Stimulated activated CD8-positive, alpha-beta memory T cell treated with anti-CD3 and anti-CD28 coated beads, Interleukin-12 subunit alpha, Interleukin-12 subunit beta, amount 100 ng/mL, for 1 hour (primary cell): Measurements from ENCODE around the gene TPCN2.
A peak's percentile ranks its signal among the peaks of the same experiment; 100 is the strongest.

Experiments
- DNase-seq: peaks from one replicate; pipeline ENCODE4 v3.0.0-alpha.2; 2020; ENCODE audit warnings: low read depth

TPCN2 gene

DNA sequence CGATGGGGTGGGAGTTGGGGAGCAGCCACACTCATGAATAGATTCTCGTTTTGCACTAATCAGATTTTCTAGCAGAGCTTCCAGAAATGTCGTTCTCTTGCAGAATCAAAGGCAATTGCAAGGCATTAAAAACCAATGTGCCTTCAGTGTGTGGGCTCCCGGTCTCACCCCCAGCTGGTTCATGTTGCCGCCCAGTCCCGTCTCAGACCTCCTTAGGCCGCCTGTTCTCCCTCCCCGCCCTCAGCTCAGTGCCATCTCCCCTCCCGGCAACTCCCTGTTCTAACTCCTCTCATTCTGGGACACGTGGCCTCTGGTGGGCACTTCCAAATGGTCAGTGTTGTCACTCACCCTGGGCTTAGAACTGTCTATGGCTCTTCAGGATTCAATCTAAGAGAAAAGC, 64.5 kb downstream of the TPCN2 start:
- no peak for DNase-seq

DNA sequence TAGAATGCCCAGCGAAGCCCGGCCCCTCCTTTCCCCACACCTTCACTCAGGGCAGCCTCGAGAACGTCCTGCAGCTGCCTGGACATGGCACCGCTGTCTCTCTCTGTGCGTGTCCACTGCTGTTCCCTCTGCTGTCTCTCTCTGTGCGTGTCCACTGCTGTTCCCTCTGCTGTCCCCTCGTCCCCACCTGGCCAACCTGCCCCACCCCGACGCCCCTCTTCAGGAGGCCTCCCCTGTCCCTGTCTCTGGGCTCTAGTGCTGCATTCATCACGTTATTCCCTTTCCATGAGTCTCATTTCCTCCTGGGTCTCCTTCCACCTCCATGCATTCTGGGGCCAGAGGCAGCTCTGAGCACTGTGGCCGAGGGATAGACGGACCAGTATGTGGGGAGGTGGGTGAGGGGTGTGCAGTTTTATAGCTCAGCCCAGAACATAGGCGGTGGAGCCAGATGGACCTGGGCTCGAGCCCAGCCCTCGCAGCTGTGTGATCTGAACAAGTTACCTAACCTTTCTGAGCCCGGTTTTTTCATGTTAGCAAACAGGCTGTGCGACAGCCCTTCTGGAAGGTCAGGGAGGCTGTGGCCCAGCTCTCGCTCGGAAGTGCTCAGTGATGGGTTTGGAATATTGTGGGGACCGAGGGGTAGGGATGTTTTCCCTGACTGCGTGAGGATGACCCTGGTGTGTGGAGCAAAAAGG, 65.1 kb downstream of the TPCN2 start:
- DNase-seq: no peak

DNA sequence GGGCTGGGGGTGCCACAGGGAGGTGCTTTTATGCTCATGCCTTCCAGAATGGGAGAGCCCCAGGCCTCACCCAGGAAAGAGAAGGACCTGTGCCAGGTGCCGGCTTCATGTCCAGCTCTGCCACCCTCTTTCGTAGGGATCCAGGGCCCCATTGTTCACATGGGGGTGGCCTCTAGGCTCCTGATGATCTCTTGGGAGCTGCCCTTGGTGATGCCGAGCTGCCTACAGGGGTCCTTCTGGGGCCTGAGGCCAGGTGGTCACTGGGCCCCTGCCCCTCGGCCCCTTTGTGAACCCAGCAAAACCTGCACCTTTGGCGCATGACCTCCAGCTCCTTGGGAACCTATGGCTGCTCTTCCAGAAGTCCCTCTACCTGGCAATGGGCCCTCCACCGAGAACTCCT, 65.6 kb downstream of the TPCN2 start:
- DNase-seq: no peak

DNA sequence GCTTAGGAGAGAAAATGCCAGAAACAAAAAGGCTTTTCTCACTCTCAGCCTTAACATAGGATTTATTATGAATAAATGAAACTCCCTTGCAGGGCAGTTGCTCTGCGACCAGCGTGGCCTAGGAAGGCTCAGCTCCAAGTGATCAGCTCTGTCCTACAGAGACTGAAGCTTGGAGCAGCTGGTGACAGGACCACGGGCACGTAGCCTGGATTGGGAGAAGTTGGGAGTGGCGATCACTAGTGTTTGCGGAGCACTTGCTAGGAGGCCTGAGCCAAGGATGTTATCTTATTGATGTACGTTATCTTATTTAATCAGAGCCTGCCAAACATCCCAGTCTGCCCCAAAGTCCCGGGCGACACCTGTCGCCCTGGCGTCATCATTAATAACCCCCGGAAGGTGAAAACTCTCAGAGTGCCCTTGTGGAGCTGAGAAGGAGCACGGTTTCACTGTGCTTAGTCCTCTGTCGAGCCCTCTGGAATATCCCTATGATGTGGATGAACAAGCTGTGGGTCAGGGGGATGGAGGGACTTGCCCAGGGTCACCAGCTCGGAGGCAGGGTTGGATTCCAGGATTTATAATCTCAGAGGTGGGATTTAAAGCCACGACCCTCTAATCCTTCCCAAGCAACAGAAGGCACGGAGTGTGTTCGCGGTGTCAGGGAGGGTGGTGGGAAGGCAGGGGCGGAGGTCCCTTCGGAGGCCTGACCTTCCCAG, 66.2 kb downstream of the TPCN2 start:
- no peak for DNase-seq

DNA sequence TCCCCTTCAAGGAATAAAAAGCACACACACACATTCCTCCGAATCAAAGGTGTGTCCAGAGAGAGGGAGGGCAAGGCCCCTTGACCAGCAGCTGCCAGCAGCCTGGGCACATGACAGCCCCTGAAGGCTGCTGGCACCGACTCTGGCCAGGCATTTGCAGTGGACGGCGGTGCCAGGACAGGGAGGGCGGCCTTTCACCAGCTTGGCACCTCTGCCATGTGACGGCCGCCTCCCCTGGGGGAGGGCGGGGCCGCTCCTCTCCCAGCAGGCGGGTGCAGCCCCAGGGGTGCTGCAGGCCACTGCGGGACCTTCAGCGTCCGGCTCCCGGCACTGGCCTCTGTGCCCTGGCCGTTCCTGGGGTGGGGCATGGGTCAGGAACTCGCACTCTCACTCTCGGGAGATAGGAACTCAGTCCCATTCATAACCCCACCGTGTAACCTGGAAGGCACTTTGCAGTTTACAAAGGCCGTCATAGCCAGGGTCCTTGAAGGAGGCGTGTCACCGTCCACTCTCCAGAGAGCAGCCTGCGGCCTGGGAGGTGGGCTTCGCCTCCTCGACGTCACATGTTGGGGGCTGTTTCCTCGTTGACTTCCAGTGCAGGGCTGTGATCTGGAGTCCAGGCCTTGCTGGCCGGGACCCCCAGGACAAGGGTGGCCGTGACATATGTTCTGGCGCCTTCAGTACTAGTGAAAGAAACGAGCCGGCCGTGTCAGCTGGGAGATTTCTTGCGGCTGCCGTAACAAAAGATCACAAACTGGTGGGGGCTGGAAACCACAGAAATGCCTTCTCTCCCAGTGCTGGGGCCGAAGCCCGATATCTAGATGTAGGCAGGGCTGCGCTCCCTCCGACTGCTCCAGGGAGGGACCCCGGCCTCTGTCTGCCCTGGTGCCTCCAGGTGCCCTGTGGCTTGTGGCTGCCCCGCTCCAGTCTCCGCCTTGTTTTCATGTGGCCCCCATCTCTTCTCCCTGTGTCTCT, 67.1 kb downstream of the TPCN2 start:
- DNase-seq: no peak

DNA sequence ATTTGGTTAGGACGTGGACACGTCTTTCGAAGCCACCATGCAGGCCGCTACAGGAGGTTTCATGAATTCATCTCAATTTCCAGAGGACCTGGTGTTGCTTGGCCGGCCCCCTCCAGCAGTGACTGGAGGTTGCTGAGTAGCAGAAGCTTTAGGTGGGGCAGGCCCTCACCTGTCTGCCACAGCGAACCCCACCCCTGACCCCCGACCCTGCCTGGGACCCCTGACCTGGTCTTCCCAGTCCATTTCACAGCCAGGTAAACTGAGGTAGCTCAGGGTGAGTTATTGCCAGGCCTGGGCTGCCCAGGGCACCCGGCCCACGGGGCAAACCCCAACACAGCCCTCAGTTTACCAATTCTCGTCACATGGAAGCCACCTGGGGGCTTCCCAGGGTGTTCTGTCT, 67.9 kb downstream of the TPCN2 start:
- no peak for DNase-seq

DNA sequence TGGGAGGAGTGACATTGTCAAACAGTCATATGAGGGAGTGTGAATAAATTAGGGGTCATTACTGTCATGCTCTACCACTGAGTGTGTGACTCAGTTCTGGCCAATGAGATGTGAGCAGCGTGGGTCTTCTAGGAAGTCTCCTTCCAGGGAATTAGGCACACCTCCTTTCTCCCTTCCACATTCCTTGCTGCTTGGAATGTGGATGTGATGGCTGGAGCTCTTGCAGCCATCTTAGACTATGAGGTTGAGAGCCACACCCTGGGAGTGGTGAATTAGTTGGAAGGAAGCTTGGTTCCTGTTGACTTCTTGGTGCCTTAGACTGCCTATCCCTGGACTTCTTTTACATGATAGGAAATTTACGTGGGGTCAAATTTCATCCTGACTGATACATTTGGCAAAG, 70.5 kb downstream of the TPCN2 start:
- DNase-seq: no peak

DNA sequence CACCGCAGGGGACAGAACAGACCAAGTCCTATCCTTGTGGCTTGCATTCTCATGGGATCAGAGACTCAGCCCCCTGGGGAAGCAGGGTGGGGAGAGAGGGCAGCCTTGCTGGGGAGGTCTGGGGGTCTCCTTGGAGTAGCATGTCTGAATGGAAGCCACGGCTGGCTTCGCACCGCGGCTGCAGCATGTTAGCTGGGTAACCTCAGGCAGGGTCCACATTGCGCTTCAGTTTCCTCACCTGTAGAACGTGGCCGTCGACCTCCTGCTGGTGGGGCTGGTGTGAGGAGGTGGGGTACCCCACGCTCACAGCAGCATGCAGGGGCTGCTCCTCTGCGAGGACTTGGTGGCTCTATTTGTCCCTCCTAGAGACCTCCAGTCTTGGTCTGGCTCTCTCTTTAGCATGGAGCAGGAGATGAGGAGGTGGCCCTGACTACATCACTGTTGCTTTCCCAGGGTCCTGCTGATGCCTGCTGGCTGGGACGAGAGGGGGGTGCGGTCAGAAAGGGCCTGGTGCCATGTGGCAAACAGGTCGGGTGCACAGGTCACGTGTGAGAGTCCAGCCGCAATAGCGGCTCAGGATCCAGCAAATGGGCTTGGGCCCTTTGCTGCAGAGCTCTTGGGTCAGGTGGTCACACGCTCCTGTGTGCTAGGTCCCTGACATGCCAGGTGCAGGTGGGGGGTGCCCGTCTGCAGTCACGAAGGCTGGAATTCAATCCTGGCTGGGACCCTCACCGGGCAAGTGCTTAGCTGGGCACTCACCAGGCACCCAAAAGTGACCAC, 71.6 kb downstream of the TPCN2 start:
- DNase-seq: no peak

DNA sequence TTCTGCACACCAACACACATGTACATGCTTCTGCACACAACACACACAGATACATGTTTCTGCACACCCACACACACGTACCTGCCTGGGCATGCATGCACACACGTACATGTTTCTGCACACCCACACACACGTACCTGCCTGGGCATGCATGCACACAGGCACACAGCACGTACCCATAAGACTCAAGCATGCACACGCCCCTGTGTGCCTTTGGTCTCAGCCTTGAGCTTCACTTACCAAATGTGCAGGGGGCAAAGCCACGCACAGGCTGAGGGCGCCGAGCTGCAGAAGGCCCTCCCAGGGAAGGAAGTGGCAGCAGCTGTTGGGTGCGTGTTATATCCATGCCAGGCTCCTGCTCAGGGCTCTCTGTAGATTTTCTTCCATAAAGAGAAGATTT, 72.3 kb downstream of the TPCN2 start:
- DNase-seq: no peak

DNA sequence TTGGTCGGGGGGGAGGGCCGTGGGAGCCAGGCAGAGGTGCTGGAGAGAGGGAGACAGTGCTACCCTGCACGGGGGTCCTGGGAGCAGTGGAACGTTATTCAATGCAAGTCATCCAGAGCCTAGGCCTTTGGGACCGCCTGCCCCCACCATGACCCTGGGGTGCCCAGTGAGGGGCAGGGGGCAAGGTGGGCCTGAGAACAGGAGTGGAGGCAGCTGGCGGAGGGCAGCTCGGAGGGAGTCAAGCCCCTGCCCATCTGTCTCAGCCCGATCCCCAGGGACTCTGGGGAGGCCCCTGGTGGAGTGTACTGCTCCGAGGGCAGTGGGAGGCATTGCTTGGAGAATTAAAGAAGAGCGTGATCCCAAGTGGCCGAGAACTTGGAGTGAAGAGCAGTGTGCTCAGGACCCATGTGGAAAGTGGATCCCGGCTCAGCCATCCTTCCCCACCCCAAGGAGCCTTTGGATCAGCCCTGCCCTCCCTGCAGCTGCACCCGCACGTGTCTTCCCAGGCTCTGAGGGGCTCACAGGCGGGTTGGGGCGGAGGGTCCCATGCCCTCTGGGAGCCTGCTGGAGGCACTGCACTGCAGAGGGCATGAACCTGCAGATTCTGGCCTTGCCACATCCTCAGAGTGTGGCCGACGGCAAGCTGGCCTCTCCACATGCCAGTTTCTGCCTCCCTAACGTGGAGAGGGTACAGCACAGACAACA, 73.0 kb downstream of the TPCN2 start:
- DNase-seq: no peak

DNA sequence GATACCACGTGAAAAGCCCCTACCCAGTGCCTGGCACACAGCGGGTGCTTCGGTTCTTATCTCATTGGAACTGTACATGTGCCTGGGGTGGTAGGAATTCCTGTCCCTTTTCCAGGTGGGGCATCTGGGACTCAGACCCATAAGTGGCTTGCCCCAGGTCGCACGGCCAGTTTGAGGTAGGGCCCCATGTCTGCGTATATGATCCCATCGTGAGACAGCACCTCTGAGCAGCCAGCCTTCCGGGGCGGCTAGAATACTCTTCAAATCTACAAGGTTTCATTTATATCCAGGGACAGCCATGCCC, 73.5 kb downstream of the TPCN2 start:
- DNase-seq: no peak

DNA sequence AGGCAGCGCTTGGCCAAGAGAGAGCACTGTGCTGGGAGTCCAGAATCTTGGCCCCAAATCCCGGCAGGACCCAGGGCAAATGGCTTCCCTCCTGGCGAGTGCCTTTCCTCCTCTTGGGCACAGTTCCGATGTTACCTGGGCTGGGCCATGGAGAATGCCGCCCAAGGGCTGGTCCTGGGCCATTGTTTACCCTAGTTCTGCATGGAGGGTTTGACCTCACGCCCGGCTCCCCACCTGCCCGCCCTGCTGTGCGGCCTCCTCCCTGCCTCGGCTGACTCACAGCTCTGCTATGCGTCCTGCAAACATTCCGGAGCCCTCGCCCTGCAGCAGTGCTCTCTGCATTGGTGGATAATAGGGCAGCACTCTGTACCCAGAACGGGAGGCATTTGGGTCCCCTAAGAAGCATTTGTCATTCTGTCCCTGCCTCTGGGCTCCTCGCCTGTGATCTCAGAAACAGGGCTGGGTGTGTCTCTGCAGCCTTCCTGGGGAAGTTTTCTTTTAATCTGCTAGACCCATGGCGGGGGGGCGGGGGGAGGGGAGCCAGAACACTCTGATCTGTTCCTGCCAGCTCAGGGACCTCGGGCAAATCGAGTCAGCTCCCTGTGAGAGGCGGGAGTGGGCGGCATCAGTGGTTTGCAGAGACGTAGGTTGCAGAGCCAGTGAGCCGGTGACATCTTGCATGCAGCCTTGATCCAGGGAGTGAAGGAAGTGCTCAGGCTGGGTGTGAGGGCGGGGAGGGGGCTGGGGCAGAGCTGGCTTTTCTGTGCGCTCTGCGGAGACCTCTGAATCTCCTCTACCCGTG, 74.1 kb downstream of the TPCN2 start:
- peak; percentile 25 for DNase-seq

DNA sequence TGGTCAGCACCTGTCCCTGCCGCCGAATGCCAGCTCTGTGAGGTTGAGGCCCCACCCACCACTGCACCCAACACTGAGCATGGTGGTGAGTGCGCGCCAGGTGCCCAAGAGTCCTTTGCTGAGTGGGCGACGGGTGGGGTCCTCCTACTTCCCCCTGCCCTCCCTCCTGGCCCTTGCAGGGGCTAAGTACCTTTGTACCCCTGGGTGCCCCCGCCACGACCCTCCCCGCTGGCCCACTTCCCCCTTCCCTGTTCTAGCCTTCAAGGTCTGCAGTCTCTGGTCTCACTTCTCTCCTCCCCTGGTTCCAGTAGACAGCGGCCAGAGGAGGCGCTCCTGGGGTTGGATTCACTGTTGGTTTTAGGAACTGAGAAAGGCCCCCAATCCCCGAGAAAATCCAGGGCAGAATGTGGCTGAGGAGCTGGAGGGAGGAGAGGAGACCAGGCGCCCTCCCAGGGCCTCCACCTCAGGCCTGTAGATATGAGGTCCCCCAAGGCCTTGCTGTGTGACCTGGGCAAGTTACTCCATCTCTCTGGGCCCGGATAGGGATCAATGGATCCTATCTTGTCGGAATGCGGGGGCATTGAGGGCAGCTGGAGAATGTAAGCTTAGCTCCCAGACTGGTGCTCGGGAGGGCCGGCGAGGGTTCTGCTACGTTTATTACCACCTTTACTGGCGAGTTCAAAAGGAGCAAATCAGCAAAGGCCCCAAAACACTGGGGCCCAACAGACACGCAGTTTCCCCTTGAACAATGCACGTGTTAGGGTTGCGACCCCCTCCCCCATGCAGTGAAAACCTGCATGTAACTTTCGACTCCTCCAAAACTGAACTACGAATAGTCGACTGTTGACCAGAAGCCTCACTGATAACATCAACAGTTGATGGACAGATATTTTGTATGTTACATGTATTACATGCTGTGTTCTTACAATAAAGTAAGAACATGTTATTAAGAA, 75.1 kb downstream of the TPCN2 start:
- DNase-seq: no peak

DNA sequence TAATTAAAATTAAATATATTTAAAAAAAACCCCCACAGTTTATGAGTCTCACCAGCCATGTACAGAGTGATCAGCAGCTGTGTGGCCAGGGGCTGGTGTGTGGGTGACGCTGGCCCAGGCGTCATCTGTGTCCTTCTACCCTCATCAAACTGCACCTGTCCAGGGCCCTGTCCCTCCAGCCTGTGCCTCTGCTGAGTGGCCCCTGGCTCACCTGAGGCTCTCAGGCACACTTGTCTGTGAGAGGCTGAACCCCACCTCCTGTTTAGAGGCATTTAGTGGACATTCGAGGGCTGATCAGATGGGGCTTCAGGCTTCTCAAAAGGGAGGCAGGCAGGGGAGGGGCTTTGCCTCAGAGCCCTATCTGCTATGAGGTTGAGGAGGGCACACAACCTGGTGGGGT, 77.1 kb downstream of the TPCN2 start:
- no peak for DNase-seq

DNA sequence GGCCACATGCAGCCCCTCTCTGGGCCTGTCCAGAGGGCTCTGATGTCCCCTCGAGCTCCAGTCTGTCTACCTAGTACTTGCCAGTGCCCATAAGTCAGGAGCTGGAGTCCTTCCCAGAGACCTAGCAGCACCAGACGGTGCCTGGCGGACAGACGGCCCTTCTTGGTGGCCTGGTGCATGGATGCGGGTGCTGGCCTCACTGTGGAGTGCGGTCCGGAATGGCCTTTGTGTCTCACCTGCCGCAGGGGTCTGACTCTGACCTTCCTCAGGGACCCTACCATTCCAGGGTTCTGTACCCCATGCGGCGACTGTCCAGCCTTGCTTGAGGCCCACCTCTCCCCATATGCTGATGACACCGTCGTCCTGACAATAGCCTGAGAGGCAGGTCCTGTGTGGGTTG, 77.6 kb downstream of the TPCN2 start:
- DNase-seq: no peak

DNA sequence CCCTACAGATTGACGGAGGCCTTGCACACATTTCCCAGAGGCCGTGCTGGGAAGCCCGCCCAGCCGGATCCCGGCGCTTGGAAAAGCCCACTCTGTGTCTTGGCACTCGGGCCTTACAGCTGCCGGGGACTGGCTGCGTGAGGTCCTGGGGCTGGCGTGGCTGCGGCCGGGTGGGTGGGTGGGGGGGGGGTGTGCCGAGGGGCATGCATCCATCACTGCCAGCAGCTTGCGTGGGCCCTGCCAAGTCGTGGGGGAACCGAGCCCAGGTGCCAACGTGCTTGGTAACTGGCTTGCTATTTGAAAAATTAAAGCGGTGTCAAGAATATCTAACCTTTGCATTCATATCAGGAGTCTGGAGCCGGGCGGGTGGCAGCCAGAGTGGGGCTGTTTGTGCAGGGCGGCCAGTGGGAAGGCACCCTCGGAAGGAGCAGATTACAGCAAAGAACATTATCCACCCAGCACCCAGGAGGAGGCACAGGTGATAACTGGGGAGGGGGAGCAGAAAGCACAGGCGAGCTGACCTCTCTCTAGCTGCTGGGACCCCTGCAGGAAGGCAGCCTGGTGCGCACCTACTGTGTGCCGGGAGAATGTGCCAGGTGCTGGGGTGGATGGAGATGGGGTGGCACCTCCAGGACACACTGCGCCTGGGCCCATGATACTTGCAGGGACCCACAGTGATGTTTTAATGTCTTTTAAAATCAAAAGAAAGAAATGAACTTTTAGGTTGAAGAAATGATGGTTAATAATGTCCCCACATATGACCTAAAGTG, 78.5 kb downstream of the TPCN2 start:
- no peak for DNase-seq

DNA sequence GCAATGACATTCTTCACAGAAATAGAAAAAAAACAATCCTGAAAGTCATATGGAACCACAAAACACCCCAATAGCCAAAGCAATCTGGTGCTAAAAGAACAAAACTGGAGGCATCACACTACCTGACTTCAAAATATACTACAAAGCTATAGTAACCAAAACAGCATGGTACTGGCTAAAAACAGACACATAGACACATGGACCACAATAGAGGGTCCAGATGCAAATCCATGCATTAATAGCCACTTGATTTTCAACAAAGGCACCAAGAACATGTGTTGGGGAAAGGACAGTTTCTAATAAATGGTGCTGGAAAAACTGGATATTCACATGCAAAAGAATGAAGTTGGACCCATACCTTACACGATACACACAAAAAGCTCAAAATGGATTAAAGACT, 79.2 kb downstream of the TPCN2 start:
- DNase-seq: no peak

DNA sequence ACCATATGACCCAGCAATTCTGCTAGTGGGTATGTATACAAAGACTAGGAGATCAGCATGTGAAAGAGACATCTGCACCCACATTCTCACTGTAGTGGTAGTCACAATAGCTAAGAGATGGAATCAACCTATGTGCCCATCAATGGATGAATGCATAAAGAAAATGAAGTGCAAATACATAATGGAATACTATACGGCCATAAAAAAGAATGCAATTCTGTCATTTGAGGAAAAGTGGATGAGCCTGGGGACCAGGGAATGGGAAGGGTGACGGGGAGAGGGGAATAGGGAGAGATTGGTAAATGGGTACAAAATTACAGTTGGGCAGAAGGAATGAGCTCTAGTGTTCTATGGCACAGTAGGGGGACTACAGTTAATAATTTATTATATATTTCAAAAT, 80.3 kb downstream of the TPCN2 start:
- DNase-seq: no peak

DNA sequence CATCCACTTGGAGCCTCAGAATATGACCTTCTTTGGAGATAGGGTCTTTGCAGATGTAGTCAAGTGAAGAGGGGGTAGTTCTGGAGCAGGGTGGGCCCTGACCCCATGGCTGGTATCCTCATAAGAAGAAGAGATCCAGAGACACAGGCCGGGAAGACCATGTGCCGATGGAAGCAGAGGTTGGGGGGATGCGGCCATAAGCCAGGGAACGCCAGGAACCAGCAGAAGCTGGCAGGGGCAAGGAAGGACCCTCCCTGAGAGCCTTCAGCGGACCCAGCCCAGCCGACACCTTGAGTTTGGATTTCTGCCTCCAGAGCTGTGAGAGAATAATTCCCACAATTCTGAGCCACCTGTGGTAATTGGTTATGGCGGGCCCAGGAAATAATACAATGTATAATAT, 80.9 kb downstream of the TPCN2 start:
- DNase-seq: no peak
